ENCODE data around the gene CHSY1. TPM values are rescaled to one million over a fixed set of nuclear protein-coding genes. Genes with fewer than 3 reads are reported as not detected.

The CHSY1 gene
- total RNA-seq, 1 donor from 2014 or later: 43.0 TPM

DNA sequence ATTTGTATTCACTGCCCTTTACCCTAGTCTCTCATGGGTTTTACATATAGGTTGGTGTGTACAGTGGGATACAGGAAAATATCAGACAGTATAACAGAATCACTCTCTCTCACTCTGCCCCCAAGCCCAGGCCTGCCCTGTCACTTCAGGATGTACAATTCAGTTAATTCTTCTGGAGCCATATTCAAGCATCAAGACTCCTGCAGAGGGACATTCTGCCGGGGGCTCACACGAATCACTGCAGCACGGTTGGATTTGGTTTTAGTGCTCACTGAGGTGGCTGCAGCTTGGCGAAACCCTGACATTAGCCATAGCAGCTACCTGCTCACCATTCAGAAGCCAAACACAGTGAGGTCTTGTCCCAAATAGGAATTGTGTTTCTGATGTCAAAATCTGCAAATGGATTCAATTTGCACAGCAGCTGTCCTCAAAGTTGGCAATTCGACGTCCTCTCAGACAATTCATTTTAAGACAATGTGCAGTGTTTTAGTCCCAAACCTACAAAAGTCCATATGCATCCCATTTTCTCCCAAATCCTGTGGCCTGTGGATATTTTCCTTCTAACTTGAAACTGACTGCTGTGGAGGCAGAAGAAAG, 82.9 kb downstream of the CHSY1 start:
- Mint-ChIP-seq H3K9me3 (peaks cover 25% of the 10 kb centered on the region), H3K4me3 (no peak overlapping the region), H3K27me3 (no peaks in the 10 kb centered on the region), H3K4me1 (ENCODE audit: unreplicated experiment) (peaks cover 21% of the 10 kb centered on the region), H3K27ac (no peak overlapping the region), H3K36me3 (peaks cover 11% of the 10 kb centered on the region)
- no peak for DNase-seq (ENCODE audit: extremely low spot score, unreplicated experiment)
- TF ChIP-seq, protein P1, sequence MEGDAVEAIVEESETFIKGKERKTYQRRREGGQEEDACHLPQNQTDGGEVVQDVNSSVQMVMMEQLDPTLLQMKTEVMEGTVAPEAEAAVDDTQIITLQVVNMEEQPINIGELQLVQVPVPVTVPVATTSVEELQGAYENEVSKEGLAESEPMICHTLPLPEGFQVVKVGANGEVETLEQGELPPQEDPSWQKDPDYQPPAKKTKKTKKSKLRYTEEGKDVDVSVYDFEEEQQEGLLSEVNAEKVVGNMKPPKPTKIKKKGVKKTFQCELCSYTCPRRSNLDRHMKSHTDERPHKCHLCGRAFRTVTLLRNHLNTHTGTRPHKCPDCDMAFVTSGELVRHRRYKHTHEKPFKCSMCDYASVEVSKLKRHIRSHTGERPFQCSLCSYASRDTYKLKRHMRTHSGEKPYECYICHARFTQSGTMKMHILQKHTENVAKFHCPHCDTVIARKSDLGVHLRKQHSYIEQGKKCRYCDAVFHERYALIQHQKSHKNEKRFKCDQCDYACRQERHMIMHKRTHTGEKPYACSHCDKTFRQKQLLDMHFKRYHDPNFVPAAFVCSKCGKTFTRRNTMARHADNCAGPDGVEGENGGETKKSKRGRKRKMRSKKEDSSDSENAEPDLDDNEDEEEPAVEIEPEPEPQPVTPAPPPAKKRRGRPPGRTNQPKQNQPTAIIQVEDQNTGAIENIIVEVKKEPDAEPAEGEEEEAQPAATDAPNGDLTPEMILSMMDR (conservative IDR thresholded peaks at IDR 0.05): no peak

DNA sequence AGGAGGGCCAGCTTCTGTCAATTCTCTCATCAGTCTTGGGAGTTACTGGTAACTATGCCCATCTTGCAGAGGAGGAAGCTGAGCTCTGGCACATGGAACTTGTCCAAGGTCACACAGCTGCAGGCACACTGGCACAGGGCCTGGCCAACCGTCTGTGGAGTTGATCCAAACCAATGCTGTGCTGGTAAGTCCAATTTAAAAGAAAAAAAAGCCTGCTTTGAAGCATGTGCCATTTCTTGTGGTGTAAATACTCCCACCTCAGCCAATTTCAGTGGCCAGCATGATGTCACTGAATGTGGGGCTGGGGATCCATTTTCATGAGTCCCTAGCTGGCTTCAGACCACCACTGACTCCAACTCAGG, 83.4 kb downstream of the CHSY1 start:
- no peak overlapping the region for H3K27ac Mint-ChIP-seq
- H3K4me3 Mint-ChIP-seq: no peak overlapping the region
- H3K9me3 Mint-ChIP-seq: peaks cover 26% of the 10 kb centered on the region
- no peaks in the 10 kb centered on the region for H3K27me3 Mint-ChIP-seq
- H3K36me3 Mint-ChIP-seq: peaks cover 9% of the 10 kb centered on the region
- peaks cover 16% of the 10 kb centered on the region for H3K4me1 Mint-ChIP-seq (ENCODE audit: unreplicated experiment)
- DNase-seq (ENCODE audit: extremely low spot score, unreplicated experiment): no peak
- TF ChIP-seq, protein P1 (conservative IDR thresholded peaks at IDR 0.05): no peak

- H3K36me3 Mint-ChIP-seq: peaks cover 9% of the 10 kb centered on the region
- TF ChIP-seq, protein P1 (conservative IDR thresholded peaks at IDR 0.05): no peak
- no peaks in the 10 kb centered on the region for H3K27me3 Mint-ChIP-seq
- H3K4me3 Mint-ChIP-seq: no peak overlapping the region
- peaks cover 26% of the 10 kb centered on the region for H3K9me3 Mint-ChIP-seq
- peaks cover 11% of the 10 kb centered on the region for H3K4me1 Mint-ChIP-seq (ENCODE audit: unreplicated experiment)
- DNase-seq (ENCODE audit: extremely low spot score, unreplicated experiment): no peak
- H3K27ac Mint-ChIP-seq: no peak overlapping the region
These were observed 83.9 kb downstream of the CHSY1 start for GRCh38 chr15:101167753-101168462.

- DNase-seq (ENCODE audit: extremely low spot score, unreplicated experiment): no peak
- TF ChIP-seq, protein P1 (conservative IDR thresholded peaks at IDR 0.05): no peak
- Mint-ChIP-seq H3K9me3 (peaks cover 26% of the 10 kb centered on the region), H3K27ac (no peak overlapping the region), H3K27me3 (no peaks in the 10 kb centered on the region), H3K4me3 (no peak overlapping the region), H3K4me1 (ENCODE audit: unreplicated experiment) (peaks cover 7% of the 10 kb centered on the region), H3K36me3 (peaks cover 5% of the 10 kb centered on the region)
These were observed 84.5 kb downstream of the CHSY1 start for GRCh38 chr15:101167411-101167752.

DNA sequence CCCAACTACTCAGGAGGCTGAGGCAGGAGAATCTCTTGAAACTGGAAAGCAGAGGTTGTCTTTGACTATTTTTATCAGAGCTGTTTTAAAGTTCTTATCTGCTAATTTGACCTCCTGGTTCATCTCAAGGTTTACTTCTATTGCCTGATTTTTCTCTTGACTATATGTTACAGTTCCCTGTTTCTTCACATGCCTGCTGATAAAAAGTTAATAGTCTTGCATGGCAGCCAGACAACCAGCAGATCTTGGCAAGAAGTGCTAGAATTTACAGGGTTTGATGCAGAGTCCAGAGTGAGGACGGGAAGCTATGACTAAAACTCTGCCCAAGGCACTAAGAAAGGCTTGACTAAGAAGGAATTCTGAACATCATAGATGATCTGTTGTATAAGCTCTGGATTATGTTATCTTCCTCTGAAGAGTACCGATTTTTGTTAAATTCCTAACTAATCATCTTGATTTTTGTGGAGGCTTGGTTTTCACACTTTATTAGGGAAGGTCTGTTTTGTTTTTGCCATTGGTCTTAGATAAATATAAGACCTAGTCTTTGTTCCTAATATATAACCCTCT, 85.9 kb downstream of the CHSY1 start:
- no peak overlapping the region for H3K27ac Mint-ChIP-seq

More for the DNA sequence above, 85.9 kb downstream of the CHSY1 start:
- no peak for DNase-seq (ENCODE audit: extremely low spot score, unreplicated experiment)
- Mint-ChIP-seq H3K4me3 (no peak overlapping the region), H3K36me3 (peaks cover 4% of the 10 kb centered on the region), H3K9me3 (peaks cover 26% of the 10 kb centered on the region), H3K27me3 (no peaks in the 10 kb centered on the region), H3K4me1 (ENCODE audit: unreplicated experiment) (peaks cover 3% of the 10 kb centered on the region)
- TF ChIP-seq, protein P1 (conservative IDR thresholded peaks at IDR 0.05): no peak
